ENCODE measurements around the gene GRIK5.

- TF ChIP-seq SP1 (IDR thresholded peaks at IDR 0.05): no peak
- no peak for TF ChIP-seq SUZ12 (IDR thresholded peaks at IDR 0.05)
- no peak for TF ChIP-seq CTBP1 (IDR thresholded peaks at IDR 0.05; ENCODE audit: borderline replicate concordance)
- TF ChIP-seq FOXM1 (IDR thresholded peaks at IDR 0.05; ENCODE audit: borderline replicate concordance): no peak
- no peak for TF ChIP-seq TARDBP (IDR thresholded peaks at IDR 0.05)
- TF ChIP-seq ELF4 (IDR thresholded peaks at IDR 0.05): no peak
Measured at GRCh38 chr19:42062381-42062780, 7.6 kb downstream of the GRIK5 start.
